NCI-H1694 treated with DMSO at 0.1 percent for 48 hours (cell line): ENCODE results near the gene ETV1.

Source experiments
- DNase-seq: peaks from one replicate; lab custom pipeline; 2025; lab: John Stamatoyannopoulos, UW

The ETV1 gene

DNA sequence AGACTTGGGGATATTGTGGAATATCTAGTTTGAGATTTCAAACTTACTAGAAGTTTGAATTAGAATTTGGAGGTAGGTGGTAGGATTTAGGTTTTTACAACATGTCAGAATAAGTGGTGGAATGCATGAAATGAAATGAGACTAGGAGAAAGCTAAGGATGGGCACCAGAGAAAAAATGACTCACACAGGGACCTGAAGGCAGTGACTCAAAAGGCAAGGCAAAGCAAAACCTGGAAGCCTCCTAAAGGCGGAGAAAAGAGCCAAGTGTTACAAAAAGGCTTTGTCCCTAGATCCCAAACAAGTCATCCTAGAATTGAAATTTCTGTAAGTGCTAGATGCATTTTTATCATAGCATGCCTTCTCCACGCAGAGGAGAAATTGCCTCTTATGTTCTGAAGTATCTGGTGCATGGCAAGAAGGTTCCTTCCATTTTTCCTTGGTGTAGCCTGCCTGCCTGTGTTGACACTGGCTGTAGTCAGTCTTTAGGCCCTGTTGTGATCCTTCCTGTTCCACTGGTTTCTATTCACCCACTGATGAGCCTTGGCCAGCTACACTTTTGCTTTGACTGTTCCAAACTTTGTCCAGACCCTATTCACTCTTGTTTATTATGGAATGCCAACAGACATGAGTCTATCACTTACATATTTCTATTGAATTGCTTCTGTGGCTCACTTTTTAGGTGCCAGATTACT, 109.3 kb downstream of the ETV1 start:
- no peak for DNase-seq

DNA sequence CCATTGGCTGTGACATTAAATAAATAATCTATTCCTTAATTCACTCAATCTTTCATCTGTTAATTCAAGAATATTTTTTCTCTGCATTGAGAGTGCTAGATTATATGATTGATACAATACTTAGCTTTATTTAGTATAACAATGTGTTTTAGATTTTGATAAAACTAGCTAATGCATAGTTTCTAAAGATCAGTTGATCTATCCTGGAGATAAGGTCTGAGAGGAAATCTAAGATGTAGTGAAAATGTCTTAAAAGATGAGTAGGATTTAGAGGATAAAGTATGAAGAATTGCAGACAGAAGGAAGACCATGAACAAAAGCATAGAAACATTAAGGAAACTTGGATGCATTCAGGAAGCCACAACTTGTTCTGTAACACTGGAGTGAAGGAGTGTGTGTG, 110.3 kb downstream of the ETV1 start:
- no peak for DNase-seq

DNA sequence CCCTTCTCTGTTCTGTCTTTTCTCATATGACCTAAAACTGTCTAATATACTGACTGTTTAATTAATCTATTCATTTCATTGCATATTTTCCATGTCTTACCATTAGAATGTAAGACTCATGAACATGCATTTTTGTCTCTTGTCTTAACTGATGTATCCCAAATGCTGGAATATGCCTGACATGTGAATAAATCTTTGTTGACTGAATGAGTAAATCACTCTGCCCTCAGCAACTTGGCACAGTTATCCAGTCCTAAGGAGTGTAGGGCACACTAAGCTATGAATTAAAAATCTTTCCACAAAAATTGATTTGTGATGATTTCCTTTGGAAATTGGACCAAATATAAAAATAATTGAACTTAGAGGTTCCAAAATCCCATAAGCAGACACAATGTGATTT, 111.3 kb downstream of the ETV1 start:
- no peak for DNase-seq

DNA sequence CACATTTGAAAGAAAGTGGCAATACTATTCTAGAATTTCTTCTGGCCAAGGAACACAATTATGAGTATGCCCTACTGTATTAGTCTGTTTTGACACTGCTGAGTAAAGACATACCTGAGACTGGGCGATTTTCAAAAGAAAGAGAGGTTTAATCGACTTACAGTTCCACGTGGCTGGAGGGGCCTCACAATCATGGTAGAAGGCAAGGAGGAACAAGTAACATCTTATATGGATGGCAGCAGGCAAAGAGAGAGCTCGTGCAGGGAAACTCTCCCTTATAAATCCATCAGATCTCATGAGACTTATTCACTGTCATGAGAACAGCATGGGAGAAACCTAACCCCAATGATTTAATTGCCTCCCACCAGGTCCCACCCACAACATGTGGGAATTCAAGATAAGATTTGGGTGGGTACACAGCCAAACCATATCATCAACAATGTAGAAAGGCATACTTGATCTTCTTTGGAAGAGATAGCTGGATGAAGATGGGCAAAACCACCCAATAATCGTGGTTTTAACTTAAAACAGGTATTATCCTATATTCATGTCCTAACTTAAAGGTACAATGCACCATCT, 113.9 kb downstream of the ETV1 start:
- DNase-seq = no peak

DNA sequence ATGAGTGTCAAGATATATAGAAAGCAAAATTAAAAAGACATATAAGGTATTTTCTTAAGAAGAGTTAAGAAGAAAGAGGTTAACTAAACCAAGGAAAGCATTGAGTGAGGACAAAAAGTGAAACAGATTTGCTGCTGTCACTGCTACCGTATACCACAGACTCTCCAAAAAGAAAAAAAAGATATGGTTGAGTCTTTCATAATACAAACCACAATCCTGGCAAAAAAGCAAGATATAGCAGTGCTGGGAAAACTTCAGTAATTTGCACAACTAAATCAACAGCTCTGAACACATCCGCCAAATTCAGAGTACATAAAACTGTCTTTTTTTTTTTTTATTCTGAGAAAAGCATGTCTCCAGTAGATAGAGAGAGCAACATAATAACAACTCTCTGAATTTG, 114.7 kb downstream of the ETV1 start:
- no peak for DNase-seq

DNA sequence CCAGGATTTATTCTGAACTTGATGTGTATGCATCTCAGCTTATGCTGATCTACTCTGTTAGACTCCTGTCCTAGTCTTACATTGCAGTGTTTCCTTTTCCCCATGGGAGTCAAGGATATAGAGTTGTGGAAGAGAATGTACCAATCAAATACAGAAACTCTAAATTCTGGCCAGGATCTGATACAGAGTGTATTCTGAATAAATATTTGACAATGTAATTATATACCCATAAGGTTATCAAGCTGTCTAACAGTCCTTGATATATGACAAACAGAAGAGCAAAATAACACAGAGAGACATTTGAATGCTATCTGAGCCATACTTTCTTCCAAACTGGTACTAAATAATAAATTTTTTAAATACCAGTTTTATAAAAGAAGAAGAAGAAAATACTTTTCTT, 116.8 kb downstream of the ETV1 start:
- no peak for DNase-seq

DNA sequence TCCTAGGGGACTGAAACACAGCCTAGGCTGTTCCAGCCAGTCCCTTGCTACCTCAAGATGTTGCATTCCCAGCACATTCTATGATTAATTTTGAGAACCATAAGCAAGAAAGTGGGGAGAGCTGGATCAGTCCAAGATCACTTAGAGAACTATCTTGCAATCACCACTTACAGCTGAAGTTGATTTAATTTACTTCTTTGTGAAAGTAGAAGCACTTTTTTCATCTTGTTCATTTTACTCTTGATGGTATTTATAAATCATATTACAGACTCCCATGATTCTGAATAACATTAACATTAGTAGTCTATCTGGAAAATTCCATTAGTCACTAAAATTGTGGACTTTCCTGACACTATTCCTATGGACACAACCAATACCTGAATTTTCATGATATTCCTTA, 118.5 kb downstream of the ETV1 start:
- no peak for DNase-seq

DNA sequence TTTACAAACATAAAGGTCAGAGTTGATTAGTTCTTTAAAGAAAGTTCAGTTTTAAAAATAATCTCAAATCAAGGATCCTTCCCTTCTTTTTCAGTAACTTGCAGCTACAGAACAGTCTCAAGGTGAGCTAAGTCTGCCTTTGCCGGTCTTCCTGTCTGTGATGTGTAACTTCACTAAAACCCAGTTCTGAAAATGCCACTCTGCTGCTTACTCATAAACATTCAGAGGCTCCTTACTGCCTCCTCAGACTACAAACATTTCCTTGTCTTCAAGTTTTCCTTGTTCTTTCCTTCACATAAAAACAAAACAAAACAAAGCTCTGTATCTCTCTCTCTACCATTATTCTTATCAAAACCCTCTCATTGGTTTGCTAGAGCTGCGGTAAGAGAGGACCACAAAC, 128.7 kb downstream of the ETV1 start:
- DNase-seq = no peak

DNA sequence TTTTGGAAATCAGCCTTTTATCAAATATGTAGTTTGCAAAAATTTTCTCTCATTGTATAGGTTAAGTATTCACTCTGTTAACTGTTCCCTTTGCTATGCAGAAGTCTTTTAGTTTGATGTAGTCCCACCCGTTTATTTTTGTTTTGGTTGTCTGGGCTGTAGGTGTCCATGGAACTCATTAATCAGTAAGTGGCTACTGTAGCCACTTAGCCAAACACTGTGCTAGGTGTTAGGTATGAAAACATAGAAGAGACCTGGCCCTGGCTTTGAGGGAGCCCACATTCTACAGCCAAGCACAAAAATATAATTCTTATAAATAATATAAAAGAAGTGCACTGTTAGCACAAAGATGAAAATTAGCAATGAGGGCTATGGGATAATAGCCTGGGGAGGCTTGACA, 133.5 kb downstream of the ETV1 start:
- DNase-seq = no peak

DNA sequence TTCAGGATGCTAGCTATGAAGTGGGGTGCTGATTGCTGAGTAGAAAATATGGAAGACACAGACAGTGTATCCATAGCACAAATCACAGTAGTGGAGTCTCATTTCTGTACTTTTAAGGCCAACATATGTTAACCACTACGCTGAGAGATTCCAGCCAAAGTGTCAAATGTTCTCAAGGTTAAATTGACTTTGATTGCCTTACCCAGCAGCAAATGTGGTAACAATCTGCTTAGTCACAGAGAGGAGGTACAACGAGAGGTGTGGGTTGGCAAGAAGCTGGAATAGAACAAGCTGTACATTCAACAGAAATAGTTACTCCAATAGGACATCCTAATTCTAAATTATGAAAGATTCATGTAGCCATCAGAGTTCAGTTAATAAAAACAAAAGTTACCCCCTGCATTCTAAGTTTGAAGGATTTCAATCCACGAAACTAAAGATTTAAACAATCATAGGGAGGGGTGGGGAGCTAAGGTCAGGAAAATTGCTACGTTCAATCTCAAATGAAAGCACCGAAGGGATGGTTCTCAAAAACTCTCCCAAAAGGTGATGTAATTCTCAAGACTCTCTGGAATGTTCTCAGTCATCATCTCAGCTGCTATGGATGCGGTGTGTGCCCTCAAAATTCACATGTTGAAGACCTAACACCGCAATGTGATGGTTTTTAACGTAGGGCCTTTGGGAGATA, 137.0 kb downstream of the ETV1 start:
- no peak for DNase-seq

DNA sequence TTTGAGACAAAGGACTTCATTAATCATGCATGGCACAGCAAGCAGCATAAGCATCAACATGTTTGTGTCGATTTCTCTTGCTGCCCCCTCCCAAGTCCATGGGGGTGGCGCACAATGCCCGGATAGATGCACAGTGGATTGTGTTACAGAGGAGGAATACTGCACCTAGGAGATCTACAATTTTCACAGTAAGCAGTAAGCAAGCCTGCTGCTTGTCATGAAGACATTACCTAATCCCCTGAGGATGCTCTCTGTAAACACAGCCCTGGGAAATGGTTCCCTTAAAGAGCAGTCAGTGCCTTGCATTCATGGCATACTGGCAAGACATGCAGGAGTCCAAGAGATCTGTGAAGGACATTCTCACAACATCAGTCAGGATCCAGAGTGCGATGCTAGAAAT, 137.7 kb downstream of the ETV1 start:
- no peak for DNase-seq

DNA sequence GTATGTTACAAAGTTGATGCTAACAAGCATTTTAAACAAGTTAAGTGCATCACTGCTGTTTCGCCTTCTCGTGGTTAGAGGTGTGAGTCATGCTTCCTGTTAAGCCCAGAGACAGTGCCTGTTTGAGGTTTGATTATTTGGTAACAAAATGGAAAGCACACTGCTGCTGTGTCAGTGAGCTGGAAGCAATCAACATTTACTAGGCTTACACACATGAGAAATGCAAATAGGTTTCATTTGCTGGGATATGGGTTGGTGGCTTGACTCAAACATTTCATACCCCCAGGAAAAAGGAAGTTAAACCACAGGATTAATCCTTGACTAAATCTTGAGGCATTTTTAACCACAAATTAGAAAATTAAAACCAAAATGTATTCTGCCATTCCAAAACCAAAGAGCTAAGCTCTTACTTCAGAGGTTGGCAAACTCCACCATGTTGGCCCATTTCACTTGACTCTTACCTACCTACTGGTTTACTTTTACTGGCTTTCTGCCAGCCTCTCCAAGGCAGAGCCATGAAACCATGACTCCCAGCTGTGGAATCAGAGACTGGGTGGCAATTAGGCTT, 139.2 kb downstream of the ETV1 start:
- no peak for DNase-seq

DNA sequence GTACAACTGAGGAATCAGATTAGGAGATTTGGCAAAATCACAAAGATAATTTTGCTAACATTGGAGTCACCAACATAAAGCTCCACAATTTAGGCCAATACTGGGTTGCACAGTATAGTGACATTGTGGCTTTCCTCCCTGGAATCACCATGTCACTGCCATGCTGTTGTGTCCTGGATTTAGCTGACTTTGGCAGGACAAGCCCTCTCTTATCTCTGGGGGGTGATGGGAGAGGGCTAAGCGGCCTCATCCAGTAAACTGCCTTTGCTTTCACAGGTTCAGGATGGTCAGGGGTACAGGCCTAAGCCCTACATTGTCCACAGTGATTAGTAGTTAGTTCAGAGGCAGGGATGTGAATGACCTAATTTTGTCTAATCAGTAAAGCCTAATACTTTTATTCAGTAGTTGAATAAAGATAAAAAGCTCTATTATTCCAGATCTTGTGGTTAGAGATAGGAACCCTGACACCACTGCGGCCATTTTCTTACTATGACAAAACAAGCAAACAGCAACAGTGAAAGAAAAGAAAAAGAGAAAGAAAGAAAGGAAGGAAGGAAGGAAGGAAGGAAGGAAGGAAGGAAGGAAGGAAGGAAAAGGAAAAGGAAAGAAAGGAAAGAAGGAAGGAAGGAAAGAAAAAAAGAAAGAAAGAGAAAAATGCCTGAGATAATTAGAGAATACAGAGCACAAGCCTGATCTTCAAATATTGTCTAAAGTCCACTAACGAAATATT, 140.1 kb downstream of the ETV1 start:
- DNase-seq = no peak

DNA sequence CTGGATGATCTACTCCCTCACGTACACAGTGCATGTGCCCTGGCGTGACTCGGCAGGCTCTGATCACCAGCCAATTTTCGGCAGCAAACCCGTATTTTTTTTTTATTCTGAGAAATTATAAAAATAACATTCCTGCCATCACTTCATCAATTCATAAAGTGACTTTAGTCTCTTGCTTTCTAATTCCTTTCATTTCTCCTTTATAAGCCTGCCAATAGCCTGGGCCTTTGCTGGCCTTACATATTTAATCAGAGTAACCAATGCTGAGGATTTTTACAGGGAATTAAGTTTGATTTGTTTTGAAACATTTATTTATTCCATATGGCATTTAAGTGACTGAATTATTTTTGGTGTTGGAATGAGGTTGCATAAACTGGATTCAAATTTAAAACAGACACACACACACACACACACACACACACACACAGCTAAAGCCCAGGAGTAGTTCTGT, 140.8 kb downstream of the ETV1 start:
- no peak for DNase-seq

DNA sequence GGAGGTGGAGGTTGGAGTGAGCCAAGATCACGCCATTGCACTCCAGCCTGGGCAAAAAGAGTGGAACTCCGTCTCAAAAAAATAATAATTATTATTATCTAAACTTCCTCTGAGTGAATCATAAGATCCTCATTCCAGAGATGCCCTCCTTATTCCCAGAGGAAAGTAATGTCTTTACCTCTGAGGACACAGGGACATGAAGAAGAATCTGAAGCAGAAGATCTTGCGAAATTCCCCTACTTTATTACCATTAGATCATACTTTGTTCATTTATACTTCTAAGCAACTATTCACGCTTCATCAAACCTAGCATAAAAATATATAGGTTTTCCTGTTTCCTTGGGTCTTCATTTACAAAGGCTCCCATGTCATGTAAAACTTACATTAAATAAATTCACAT, 143.1 kb downstream of the ETV1 start:
- DNase-seq = no peak

DNA sequence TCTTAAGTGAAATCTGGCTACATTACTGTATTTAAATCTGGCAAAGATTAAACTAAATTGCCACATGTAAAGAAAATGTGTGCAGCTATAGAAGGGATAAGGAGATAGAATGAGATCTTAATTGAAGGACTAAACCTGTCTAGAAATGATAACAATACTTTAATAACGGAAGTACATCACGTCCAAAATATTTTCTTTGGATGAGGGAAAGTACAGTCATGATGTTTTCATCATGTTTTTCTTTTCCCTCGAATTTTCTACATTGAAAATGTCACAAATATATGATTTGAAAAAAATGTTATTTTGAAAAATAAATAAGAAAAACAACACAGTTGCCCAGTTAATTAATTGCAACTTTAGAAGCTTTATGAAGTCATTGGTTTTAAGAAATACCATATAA, 143.9 kb downstream of the ETV1 start:
- DNase-seq = no peak

DNA sequence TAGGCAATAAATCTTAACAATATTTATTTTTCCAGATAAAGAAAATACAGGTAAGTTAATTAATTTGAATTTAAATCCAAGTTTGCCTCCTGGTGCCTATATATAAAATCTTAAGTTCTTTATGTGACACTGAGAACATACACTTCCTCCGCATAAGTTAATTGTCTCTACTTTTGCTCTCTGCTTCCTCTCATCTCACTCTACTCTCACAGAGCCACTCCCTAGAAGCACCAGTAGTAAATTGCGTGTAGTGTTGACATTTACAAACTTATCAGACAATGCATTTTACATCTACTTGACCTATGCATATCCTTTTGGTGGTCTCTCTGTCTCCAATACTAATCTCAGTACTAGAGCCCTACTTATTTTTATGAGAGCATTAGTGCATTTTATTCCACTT, 144.5 kb downstream of the ETV1 start:
- DNase-seq = no peak

DNA sequence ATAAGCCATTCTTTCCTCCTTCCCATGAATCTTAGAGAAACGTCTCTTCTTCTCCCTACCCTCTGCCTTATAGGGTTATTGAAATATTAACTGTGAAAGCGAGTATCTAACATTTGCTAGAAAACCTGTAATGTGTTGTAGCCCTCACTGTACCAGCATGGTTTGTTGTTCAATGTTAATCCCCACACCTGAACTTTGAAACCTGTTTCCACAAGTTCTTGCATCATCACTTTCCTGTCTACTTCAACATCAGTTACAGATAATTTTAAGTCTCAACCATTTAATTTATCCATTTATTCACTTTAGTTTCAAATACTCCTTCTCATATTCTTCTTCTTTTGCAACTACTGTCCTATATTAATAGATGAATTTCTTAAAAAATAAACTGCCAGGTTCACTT, 148.2 kb downstream of the ETV1 start:
- no peak for DNase-seq
